Measurements from ENCODE around the gene DFFA.
"Not testable (repeated sequence)": the region's sequence is repeated elsewhere in the genome, so short reads cannot be mapped to it uniquely, and the experiment has no call there.

DFFA gene, protein sequence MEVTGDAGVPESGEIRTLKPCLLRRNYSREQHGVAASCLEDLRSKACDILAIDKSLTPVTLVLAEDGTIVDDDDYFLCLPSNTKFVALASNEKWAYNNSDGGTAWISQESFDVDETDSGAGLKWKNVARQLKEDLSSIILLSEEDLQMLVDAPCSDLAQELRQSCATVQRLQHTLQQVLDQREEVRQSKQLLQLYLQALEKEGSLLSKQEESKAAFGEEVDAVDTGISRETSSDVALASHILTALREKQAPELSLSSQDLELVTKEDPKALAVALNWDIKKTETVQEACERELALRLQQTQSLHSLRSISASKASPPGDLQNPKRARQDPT

DNA sequence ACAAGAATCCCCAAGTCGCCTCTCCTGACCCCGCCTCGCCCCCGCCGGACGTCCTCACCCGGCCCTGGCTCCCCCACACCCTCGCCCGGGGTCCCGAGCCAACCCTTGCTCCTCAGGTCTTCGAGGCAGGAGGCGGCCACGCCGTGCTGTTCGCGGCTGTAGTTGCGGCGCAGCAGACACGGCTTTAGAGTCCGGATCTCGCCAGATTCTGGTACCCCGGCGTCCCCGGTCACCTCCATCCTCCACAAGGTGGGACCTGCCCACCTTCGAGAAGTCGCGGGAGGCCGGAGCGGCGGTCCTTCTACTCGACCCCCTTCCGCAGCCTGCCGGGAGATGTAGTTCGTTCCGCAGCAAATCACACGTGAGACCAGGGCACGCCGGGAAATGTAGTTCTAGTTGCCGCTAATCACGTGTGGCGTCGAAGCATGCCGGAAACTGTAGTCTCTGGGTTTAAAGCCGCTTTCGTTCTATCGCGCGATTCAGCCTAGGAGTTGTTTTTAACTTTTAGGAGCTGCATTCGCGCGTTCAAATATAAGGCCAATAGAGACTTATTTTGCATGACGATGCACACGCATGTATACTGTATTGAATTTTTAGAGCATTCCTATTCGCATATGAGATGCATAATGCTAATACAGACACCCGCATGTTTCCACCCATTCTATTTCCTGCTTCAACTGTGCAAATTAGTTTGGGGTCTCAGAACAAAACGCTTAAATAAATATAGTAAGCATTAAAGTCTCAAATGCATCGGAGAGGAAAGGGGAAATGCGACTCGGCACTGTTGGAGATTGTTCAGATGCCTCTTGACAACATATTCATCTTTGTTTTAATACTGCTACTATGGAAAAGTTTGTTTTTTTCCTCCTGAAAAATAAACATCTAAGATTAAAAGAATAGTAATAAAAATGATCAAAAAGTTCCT lies at the start of gene DFFA:
TSS of gene DFFA (minus strand) at position 310 of the 925 bp plus-strand sequence. CDS start at position 239, 71 bp downstream.
- DNase-seq = peak; percentile 95

DNA sequence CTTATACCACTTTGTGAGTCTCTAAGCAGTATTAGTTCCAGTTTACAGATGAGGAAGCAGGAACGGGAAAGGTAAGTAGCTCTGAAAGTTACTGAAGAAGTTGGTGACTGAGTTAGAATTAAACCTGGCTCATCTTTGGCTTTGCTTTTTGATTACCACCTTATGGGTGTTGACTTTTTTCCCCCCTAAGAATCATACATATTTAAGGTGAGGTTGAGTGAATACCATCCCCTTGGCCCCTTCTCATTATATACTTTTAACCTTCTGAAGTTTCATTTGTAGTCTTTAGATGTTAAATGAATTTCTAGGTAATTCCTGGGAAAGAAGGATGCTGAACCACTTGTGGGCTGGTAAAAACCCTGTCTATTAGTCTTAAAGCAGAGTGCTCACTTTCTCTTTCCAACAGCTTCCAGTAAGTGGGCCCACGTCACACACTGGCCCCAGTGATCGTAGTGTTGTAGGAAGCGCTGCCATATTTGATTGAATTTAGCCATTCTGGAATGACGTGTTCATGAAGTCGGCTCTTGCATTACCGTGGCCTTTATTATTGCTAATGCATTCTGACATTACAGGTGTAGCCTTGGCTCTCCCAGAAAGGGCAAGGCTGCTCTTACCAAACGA lies 49.3 kb upstream of the DFFA start:
- DNase-seq = no peak

DNA sequence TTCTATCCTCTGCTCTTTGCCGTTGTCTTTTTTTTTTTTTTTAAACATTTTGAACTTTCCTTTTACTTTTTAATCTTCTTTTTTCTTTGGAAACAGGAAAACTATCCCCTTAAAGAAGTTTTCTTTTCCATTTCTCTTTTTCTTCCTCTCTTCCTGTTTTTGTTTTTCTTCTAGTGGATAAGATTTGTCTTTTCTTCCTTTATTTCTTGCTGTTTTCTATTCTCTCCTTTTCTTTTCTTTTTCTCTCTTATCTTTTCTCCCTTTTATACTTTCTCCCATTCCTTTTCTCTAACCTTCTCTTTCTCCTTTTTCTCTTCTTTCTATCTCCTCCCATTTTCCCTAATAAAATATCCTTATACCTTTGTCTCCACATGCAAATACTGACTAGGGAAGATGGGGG lies 48.6 kb upstream of the DFFA start:
- no peak for DNase-seq

- DNase-seq = no peak
Observed at GRCh38 chr1:10520497-10520896, 48.2 kb upstream of the DFFA start.

GRCh38 chr1:10519016-10519417 lies 46.7 kb upstream of the DFFA start:
- DNase-seq = peak; percentile 34

DNA sequence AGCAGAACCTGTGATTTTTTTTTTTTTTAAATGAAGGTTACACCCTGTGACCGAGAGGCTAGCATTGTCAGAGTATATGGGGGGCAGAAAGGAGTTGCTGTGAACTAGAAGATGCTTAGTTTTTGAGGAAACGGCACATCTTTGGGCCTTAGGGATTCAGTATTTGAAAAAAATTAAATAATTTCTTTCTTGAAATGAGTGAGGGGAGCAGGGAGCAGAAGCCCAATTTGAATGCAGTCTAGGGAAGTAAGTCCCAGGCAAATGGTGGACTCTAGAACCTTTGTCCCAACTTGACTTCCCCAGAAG lies 45.3 kb upstream of the DFFA start:
- DNase-seq = no peak

GRCh38 chr1:10516925-10517676 lies 44.8 kb upstream of the DFFA start:
- DNase-seq = no peak

DNA sequence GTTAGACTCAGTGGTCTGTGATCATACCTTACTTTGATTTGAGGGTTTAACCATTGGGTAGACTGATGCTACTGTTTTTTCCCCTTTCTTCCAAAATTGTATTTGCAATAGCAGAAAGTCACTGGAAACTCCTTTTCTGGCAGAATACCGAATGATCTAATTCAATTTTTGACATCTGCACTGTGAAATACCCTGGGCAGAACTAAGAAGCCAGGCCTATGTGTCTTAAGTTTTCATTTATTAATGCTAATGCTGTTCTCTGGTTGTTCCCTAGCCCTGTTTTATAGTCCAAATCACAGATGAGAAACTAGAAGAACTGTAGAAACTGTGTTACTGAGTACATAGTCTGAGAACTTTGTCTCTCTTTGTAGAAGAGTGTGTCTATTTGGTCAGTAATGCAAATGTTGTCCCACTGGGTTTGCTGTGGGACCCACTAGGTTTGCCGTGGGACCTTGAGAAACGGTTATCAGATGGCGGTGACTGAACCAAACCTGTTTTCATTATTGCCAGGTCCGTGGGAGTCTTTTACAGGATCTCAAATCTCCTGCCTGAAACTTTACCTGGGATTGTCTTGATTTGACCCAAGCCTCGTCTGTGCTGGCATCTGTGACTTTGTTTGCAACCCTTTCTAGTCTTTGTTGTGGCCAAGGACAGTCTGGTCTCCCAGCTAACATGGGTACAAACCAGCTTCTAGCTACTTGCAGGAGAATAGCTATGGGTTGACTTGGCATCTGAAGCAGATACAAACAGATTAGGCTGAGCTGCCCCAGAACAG lies 43.8 kb upstream of the DFFA start:
- DNase-seq = no peak

GRCh38 chr1:10515301-10515975 lies 43.1 kb upstream of the DFFA start:
- no peak for DNase-seq

GRCh38 chr1:10514490-10515235 lies 42.3 kb upstream of the DFFA start:
- DNase-seq = peak; percentile 29

DNA sequence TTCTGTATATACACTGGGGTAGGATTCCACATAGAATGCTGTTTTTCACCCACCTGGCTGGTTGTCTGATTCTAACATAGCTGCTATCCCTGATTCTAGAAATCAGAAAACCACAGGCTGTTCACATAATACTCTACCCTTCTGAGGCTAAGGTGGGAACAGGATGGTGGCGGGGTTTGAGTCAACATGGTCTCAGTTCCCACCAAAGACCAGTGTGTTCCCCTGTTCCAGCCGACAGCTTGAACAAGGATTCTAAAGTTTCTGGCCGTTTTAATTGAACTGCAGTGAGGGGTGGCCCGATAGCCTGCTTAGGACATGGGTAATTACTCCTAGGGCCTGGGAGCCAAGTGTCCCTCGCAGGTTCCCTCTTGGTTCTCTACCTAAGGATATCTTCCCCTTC lies 40.9 kb upstream of the DFFA start:
- DNase-seq = no peak

DNA sequence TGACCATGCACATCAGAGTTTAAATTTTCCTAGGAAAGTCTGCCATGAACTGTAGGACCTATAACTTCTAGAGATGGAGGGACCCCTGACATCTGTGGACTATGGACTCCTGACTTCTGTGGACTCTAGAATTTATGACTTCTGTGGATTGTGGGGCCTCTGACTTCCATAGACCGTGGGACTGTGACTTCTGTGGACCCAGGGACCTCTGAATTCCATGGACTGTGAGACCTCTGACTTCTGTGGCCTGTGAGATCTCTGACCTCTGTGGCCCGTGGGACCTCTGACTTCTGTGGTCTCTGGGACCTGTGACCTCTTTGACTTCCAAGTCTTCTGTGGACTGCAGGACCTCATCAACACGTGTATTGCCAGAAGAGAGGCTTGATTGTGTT lies 39.2 kb upstream of the DFFA start:
- no peak for DNase-seq

DNA sequence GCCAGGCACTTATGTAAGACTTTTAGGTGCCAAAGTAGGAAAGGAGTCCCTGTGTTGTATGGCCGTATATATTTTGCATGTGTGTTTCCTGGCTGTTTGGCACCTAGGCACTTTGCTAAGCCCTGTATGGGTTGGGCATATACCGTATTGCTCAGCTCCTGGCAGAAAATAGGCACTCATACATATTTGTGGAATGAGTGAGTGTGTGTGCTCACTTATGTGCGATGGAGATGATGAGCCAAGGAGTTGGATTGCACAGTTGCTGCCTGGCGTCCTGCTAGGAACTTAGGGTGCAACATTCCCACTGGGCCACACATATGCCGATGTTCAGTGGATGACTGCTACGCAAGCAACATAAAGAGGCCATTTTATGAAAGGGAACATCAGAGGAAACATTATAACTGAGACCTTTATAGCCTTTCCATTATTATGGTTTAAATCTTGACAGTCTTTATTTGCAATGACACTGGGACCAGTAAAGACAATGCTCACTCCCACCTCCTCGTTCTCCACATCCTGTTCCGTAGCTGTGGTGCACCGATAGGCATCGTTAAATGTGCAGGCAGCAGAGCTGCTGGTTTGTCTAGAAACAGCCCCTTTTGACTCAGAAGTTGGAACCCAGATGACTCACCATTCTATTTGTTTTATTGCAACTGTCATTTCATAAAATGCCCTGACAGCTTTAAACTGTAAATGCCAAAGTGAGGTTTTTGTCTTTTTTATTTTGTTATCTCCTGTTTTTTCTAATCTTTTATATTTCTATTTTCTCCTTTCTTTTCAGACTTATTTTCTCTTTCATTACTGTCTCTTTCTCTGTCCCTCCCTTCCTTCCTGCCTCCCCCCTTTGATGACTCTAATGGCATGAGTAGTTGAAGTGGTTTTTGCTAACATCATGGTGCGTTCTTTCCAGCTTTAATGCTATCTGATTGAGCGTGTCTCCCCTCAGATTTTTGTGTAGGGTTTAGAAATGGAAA lies 38.5 kb upstream of the DFFA start:
- no peak for DNase-seq

DNA sequence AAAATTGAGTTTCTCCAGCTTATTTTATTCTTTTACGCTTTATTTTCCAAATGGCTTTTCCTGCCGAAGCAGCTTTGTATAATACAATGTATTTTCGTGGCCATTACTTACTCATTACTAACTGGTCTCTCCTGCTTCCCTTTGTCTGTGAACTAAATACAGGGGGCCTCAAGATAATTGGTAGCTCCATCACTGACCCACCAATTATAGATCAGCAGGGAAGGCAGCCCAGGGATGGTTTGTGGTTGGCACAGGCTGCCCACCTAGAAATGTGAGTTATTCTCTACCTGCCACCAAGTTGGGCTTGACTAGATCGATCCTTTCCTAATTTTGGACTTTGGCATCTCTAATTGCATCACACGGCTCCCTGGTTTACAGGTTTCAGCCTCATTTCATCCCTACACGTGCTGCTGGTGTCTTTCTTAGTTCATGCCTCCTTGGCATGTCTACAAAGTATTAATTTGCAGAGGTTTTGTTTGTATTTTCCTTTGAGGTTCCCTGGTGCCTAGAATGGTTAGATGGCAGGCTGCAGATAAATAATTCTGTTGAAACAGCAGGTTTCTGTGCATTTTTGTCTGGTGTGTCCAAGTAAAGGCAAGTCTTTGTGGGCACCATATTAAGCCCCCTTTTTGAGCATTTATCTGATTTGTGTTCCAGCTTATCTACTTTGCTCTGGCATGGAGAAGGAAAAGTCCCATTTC lies 37.6 kb upstream of the DFFA start:
- DNase-seq = no peak

GRCh38 chr1:10508511-10508951 lies 36.2 kb upstream of the DFFA start:
- peak; percentile 10 for DNase-seq

- peak; percentile 72 for DNase-seq
Observed at GRCh38 chr1:10507111-10507879, 35.0 kb upstream of the DFFA start.

GRCh38 chr1:10506677-10507047 lies 34.3 kb upstream of the DFFA start:
- DNase-seq = no peak

GRCh38 chr1:10506046-10506676 lies 33.8 kb upstream of the DFFA start:
- not testable (repeated sequence) for DNase-seq
